ENCODE measurements around the gene ZFPL1.

GRCh38 chr11:65034423-65034822 lies 49.6 kb upstream of the ZFPL1 start:
- no peak for TF ChIP-seq CTCF (conservative IDR thresholded peaks at IDR 0.05)
- no peak for TF ChIP-seq ZFX (IDR thresholded peaks at IDR 0.05)

Measured in C4-2B (cell line).